ENCODE measurements around the gene GJC3. TPM values are rescaled to one million over a fixed set of nuclear protein-coding genes. Genes with fewer than 3 reads are reported as not detected.

GJC3 gene
- total and polyA plus RNA-seq, 2 of the 13 experiments (the other 11 are each of a cell fraction or from before 2014, with no cell fraction given) = 0.75 to 1.4 TPM

DNA sequence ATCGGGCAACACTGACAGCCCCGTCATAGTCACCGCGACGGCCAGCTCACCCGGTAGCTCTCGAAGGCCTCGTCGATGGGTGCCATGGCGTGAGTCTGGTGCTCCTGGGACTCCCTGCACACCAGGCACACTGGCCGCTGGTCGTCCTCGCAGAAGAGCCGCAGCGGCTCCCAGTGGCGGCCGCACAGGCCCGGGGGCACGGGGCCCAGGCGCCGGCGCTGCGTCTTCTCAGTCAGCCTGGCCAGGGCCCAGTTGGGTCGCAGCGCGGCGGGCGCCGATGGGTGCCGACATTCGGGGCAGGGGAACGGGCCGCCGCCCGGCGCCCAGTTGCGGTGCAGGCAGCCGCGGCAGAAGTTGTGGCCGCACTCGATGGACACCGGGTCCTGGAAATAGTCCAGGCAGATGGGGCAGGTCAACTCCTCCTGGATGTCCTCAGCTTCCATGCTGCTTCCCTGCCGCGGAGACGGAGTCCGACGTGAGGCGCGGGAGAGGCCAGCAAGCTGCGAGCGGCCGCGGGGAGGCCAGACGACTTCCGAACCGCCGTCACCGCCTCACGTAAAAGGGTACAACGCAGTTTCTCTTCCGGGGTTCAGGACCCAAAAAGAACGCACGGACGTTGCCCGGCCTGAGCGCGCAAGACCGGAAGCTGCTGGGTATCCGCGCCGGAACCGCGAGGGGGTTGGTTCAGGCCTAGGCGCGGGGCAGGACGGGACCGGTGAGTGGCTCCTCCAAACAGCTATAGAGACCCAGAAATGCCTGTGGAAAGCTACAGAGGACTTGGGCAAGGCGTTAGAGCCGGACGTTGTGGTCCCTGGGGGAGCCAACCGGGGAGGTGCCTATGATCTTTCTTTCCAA, 10.2 kb downstream of the GJC3 start, which contains the start of gene TRIM4 (continued):
- TF ChIP-seq, protein P1, sequence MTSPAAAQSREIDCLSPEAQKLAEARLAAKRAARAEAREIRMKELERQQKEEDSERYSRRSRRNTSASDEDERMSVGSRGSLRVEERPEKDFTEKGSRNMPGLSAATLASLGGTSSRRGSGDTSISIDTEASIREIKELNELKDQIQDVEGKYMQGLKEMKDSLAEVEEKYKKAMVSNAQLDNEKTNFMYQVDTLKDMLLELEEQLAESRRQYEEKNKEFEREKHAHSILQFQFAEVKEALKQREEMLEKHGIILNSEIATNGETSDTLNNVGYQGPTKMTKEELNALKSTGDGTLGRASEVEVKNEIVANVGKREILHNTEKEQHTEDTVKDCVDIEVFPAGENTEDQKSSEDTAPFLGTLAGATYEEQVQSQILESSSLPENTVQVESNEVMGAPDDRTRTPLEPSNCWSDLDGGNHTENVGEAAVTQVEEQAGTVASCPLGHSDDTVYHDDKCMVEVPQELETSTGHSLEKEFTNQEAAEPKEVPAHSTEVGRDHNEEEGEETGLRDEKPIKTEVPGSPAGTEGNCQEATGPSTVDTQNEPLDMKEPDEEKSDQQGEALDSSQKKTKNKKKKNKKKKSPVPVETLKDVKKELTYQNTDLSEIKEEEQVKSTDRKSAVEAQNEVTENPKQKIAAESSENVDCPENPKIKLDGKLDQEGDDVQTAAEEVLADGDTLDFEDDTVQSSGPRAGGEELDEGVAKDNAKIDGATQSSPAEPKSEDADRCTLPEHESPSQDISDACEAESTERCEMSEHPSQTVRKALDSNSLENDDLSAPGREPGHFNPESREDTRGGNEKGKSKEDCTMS (CRISPR knock-in tag; conservative IDR thresholded peaks at IDR 0.05) = no peak
- TF ChIP-seq STAG1 (CRISPR knock-in tag; IDR thresholded peaks at IDR 0.05) (peak; percentile 65), ZNF839 (CRISPR knock-in tag; IDR thresholded peaks at IDR 0.05; ENCODE audit: borderline replicate concordance) (no peak), HMG20B (CRISPR knock-in tag; conservative IDR thresholded peaks at IDR 0.05) (peak; percentile 25; the same call in 1 of the 2 replicates), ZNF441 (CRISPR knock-in tag; IDR thresholded peaks at IDR 0.05; ENCODE audit: borderline replicate concordance) (peak; percentile 38; the same call in 1 of the 2 replicates), ZNF205 (CRISPR knock-in tag; IDR thresholded peaks at IDR 0.05) (no peak), TSC22D2 (CRISPR knock-in tag; IDR thresholded peaks at IDR 0.05; ENCODE audit: borderline replicate concordance) (0 out of 2 replicates have a peak, but pooled peaks have one; percentile 24), DDIT3 (CRISPR knock-in tag; IDR thresholded peaks at IDR 0.05) (no peak), MEF2D (CRISPR knock-in tag; IDR thresholded peaks at IDR 0.05) (peak; percentile 46; the same call in 1 of the 2 replicates), HCFC1 (IDR thresholded peaks at IDR 0.05; ENCODE audit: low read depth, low read length) (peak; percentile 2; the same call in 1 of the 2 replicates), KLF6 (CRISPR knock-in tag; IDR thresholded peaks at IDR 0.05) (peak; percentile 60), NFE2L2 (IDR thresholded peaks at IDR 0.05; ENCODE audit: low read length) (no peak), HOXD1 (CRISPR knock-in tag; IDR thresholded peaks at IDR 0.05) (no peak; the same call in 1 of the 2 replicates), DNMT1 (CRISPR knock-in tag; IDR thresholded peaks at IDR 0.05) (peak; percentile 92)
- TF ChIP-seq, protein P2, sequence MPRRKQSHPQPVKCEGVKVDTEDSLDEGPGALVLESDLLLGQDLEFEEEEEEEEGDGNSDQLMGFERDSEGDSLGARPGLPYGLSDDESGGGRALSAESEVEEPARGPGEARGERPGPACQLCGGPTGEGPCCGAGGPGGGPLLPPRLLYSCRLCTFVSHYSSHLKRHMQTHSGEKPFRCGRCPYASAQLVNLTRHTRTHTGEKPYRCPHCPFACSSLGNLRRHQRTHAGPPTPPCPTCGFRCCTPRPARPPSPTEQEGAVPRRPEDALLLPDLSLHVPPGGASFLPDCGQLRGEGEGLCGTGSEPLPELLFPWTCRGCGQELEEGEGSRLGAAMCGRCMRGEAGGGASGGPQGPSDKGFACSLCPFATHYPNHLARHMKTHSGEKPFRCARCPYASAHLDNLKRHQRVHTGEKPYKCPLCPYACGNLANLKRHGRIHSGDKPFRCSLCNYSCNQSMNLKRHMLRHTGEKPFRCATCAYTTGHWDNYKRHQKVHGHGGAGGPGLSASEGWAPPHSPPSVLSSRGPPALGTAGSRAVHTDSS (CRISPR knock-in tag; conservative IDR thresholded peaks at IDR 0.05) = no peak
- TF ChIP-seq, protein P3, sequence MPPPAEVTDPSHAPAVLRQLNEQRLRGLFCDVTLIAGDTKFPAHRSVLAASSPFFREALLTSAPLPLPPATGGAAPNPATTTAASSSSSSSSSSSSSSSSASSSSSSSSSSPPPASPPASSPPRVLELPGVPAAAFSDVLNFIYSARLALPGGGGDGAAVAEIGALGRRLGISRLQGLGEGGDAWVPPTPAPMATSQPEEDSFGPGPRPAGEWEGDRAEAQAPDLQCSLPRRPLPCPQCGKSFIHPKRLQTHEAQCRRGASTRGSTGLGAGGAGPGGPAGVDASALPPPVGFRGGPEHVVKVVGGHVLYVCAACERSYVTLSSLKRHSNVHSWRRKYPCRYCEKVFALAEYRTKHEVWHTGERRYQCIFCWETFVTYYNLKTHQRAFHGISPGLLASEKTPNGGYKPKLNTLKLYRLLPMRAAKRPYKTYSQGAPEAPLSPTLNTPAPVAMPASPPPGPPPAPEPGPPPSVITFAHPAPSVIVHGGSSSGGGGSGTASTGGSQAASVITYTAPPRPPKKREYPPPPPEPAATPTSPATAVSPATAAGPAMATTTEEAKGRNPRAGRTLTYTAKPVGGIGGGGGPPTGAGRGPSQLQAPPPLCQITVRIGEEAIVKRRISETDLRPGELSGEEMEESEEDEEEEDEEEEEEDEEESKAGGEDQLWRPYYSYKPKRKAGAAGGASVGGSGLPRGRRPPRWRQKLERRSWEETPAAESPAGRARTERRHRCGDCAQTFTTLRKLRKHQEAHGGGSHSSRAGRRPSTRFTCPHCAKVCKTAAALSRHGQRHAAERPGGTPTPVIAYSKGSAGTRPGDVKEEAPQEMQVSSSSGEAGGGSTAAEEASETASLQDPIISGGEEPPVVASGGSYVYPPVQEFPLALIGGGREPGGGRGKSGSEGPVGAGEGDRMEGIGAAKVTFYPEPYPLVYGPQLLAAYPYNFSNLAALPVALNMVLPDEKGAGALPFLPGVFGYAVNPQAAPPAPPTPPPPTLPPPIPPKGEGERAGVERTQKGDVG (CRISPR knock-in tag; IDR thresholded peaks at IDR 0.05; ENCODE audit: borderline replicate concordance) = 0 out of 2 replicates have a peak, but pooled peaks have one; percentile 42
- TF ChIP-seq, protein P4, sequence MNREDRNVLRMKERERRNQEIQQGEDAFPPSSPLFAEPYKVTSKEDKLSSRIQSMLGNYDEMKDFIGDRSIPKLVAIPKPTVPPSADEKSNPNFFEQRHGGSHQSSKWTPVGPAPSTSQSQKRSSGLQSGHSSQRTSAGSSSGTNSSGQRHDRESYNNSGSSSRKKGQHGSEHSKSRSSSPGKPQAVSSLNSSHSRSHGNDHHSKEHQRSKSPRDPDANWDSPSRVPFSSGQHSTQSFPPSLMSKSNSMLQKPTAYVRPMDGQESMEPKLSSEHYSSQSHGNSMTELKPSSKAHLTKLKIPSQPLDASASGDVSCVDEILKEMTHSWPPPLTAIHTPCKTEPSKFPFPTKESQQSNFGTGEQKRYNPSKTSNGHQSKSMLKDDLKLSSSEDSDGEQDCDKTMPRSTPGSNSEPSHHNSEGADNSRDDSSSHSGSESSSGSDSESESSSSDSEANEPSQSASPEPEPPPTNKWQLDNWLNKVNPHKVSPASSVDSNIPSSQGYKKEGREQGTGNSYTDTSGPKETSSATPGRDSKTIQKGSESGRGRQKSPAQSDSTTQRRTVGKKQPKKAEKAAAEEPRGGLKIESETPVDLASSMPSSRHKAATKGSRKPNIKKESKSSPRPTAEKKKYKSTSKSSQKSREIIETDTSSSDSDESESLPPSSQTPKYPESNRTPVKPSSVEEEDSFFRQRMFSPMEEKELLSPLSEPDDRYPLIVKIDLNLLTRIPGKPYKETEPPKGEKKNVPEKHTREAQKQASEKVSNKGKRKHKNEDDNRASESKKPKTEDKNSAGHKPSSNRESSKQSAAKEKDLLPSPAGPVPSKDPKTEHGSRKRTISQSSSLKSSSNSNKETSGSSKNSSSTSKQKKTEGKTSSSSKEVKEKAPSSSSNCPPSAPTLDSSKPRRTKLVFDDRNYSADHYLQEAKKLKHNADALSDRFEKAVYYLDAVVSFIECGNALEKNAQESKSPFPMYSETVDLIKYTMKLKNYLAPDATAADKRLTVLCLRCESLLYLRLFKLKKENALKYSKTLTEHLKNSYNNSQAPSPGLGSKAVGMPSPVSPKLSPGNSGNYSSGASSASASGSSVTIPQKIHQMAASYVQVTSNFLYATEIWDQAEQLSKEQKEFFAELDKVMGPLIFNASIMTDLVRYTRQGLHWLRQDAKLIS (CRISPR knock-in tag; IDR thresholded peaks at IDR 0.05) = no peak; the same call in 1 of the 2 replicates

Measured in HepG2 (cell line).